Esophagus (tissue), 2 donors: ENCODE data around the gene MYO7A. TPM values are rescaled to one million over a fixed set of nuclear protein-coding genes. Genes with fewer than 3 reads are reported as not detected.

Source experiments
- H3K27ac ChIP-seq, 2 donors: one replicate each; pipeline ENCODE4 v1.5.1; 2013; ENCODE audit warnings: low read depth in 2 of 2, mild to moderate bottlenecking in 2 of 2, inconsistent platforms in 1 of 2, low read length in 1 of 2, moderate library complexity in 1 of 2
- H3K27me3 ChIP-seq, 2 donors: one replicate each; pipeline ENCODE4 v1.6.1; 2013; ENCODE audit warnings: low read length in 2 of 2, control low read depth in 1 of 2, mild to moderate bottlenecking in 1 of 2; ENCODE audit not compliant: insufficient read depth in 2 of 2, control insufficient read depth in 1 of 2
- H3K36me3 ChIP-seq, 2 donors: one replicate each; pipeline ENCODE4 v1.6.1; 2013; ENCODE audit warnings: low read length in 1 of 2; ENCODE audit not compliant: control insufficient read depth in 2 of 2, insufficient read depth in 2 of 2
- H3K4me1 ChIP-seq, 2 donors: one replicate each; pipeline ENCODE4 v1.6.1; 2013; ENCODE audit warnings: low read length in 1 of 2; ENCODE audit not compliant: control insufficient read depth in 2 of 2, insufficient read depth in 2 of 2
- H3K4me3 ChIP-seq, 2 donors: one replicate each; pipeline ENCODE4 v1.5.1; 2013; ENCODE audit warnings: low read length in 2 of 2, mild to moderate bottlenecking in 2 of 2, low read depth in 1 of 2, moderate library complexity in 1 of 2
- H3K9me3 ChIP-seq, 2 donors: one replicate each; pipeline ENCODE4 v1.6.1; 2013; ENCODE audit warnings: mild to moderate bottlenecking in 2 of 2, low read depth in 1 of 2, low read length in 1 of 2, moderate library complexity in 1 of 2; ENCODE audit not compliant: control insufficient read depth in 2 of 2, insufficient read depth in 1 of 2
- WGBS, 2 donors: extraction: QIAGEN DNeasy Blood & Tissue Kit; methylation state at CpG; one replicate each; pipeline ENCODE4 v1.1.7; 2013; 5-methylcytosine and 5-hydroxymethylcytosine counted together
- polyA plus RNA-seq, 2 donors: library from polyadenylated mRNA; stranded (reverse); fragments of 200-250 nt; gene quantifications; one replicate each; pipeline ENCODE4 v1.2.3, GENCODE V29; 2013
- donor health status: healthy with polysubstance abuse.
- donor health status: Bipolar disorder and iron deficiency.

Gene MYO7A
- polyA plus RNA-seq, 2 donors: 1.1 to 1.2 TPM

- WGBS, 2 donors: 87 to 88% methylated on average over 9 of the region's 9 CpGs
- Histone ChIP-seq H3K9me3 (no peaks in the 10 kb centered on the region), H3K27me3 (no peaks in the 10 kb centered on the region), H3K4me3 (no peak overlapping the region), H3K27ac (no peak overlapping the region), H3K4me1 (no peaks in the 10 kb centered on the region), H3K36me3 (no peaks in the 10 kb centered on the region)
Observed at GRCh38 chr11:77176996-77177395, 49.0 kb downstream of the MYO7A start.

- no peaks in the 10 kb centered on the region for H3K36me3 ChIP-seq
- 97% methylated on average over 4 of the region's 4 CpGs for WGBS, 2 donors
Observed at GRCh38 chr11:77178150-77178549, 50.1 kb downstream of the MYO7A start.

DNA sequence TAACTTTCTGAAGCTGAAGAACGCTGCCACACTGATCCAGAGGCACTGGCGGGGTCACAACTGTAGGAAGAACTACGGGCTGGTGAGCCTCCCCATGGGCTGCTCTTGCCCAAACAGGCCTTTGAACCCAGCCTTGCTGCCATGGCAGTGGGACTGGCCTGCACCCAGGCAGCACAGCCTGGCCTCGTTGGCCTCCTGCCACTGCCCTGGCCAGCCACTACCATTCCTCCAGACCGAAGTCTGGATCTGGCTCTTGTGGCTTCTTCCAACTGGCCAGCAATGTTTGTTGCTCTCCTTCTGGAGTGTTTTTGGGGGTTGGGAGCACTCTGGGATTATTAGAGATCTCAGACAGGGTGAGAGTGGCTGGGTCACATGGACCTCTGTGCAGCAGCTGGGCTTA, 51.0 kb downstream of the MYO7A start:
- Histone ChIP-seq H3K4me3 (no peak overlapping the region), H3K36me3 (no peaks in the 10 kb centered on the region), H3K9me3 (no peaks in the 10 kb centered on the region), H3K4me1 (no peaks in the 10 kb centered on the region), H3K27me3 (no peaks in the 10 kb centered on the region), H3K27ac (no peak overlapping the region)
- WGBS, 2 donors: 76 to 78% methylated on average over 5 of the region's 5 CpGs

More at GRCh38 chr11:77178150-77178549, 50.1 kb downstream of the MYO7A start:
- Histone ChIP-seq H3K27ac (no peak overlapping the region), H3K27me3 (no peaks in the 10 kb centered on the region), H3K4me3 (no peak overlapping the region), H3K9me3 (no peaks in the 10 kb centered on the region), H3K4me1 (no peaks in the 10 kb centered on the region)

- Histone ChIP-seq H3K36me3 (no peaks in the 10 kb centered on the region), H3K27me3 (no peaks in the 10 kb centered on the region), H3K9me3 (no peaks in the 10 kb centered on the region), H3K4me1 (no peaks in the 10 kb centered on the region), H3K27ac (no peak overlapping the region), H3K4me3 (no peak overlapping the region)
- 97 to 98% methylated on average over 19 of the region's 19 CpGs for WGBS, 2 donors
Observed at GRCh38 chr11:77179681-77180080, 51.6 kb downstream of the MYO7A start.

DNA sequence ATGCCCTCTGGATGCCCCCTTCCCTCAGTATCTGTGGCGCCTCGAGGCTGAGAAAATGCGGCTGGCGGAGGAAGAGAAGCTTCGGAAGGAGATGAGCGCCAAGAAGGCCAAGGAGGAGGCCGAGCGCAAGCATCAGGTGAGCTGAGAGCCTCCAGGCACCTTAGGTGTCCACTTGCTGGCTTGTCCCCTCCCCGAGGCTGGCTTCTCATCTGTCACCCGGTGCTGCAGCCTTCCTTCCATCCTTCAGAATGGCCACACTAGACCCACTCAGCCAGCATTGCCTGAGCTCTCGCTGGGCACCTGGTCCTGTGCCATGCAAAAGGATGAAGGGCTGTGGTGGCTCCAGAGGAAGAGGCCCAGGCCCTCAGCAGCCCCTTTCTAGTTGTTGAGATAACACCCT, 52.3 kb downstream of the MYO7A start:
- WGBS, 2 donors: 87 to 90% methylated on average over 11 of the region's 11 CpGs
- Histone ChIP-seq H3K4me3 (no peak overlapping the region), H3K4me1 (no peaks in the 10 kb centered on the region), H3K36me3 (no peaks in the 10 kb centered on the region), H3K27ac (no peak overlapping the region), H3K9me3 (no peaks in the 10 kb centered on the region), H3K27me3 (no peaks in the 10 kb centered on the region)

- no peaks in the 10 kb centered on the region for H3K36me3 ChIP-seq
- no peaks in the 10 kb centered on the region for H3K4me1 ChIP-seq
- H3K4me3 ChIP-seq: no peak overlapping the region
- no peaks in the 10 kb centered on the region for H3K9me3 ChIP-seq
- H3K27me3 ChIP-seq: no peaks in the 10 kb centered on the region
- 90 to 93% methylated on average over 11 of the region's 11 CpGs for WGBS, 2 donors
- no peak overlapping the region for H3K27ac ChIP-seq
Observed at GRCh38 chr11:77181226-77181625, 53.2 kb downstream of the MYO7A start.

- H3K36me3 ChIP-seq: no peaks in the 10 kb centered on the region
- WGBS, 2 donors: 89 to 93% methylated on average over 19 to 22 of the region's 22 CpGs
Observed at GRCh38 chr11:77181799-77182541, 53.9 kb downstream of the MYO7A start.

DNA sequence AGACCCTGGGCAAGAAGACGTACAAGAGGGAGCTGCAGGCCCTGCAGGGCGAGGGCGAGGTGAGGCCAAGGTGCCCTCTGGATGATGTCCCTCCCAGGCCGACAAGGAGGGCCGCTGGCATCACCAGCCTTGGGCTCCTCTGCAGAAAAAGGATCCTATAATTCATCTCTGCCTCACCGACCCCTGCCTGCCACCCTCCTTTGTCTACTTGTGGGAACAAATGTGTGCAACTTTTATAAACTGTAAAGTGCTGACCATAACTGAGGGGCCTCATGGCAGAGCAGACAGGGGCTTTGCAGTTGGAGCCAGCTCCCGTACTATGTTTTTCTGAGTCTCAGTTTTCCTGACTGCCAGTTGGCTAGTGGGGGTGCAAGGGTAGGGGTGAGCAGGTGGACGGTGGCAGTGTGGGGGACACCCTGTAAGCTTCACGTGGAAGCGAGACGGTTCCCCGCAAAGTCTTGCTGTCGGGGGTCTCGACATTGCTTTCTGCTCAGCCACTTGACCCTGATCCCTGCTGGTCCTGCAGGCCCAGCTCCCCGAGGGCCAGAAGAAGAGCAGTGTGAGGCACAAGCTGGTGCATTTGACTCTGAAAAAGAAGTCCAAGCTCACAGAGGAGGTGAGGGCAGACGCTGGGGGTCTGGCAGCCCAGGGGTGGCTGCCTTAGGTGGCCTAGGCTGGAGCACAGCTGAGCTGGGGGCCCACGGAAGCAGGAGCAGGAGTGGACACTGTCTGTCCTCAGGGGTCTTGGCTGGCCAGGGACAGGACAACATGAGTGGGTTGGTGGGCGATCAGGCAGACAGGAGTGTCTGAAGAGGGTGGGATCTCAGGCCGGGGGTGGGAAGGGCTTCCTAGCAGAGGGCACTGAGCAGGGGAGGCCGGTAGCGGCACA, 54.7 kb downstream of the MYO7A start:
- Histone ChIP-seq H3K36me3 (no peaks in the 10 kb centered on the region), H3K9me3 (no peaks in the 10 kb centered on the region), H3K4me3 (no peak overlapping the region), H3K4me1 (no peaks in the 10 kb centered on the region), H3K27me3 (no peaks in the 10 kb centered on the region), H3K27ac (no peak overlapping the region)
- 87 to 93% methylated on average over 21 of the region's 21 CpGs for WGBS, 2 donors

More at GRCh38 chr11:77181799-77182541, 53.9 kb downstream of the MYO7A start:
- H3K27ac ChIP-seq: no peak overlapping the region
- no peak overlapping the region for H3K4me3 ChIP-seq
- no peaks in the 10 kb centered on the region for H3K9me3 ChIP-seq
- H3K27me3 ChIP-seq: no peaks in the 10 kb centered on the region
- H3K4me1 ChIP-seq: no peaks in the 10 kb centered on the region

GRCh38 chr11:77183431-77183984, 55.5 kb downstream of the MYO7A start:
- no peaks in the 10 kb centered on the region for H3K36me3 ChIP-seq
- no peaks in the 10 kb centered on the region for H3K27me3 ChIP-seq
- WGBS, 2 donors: 70 to 77% methylated on average over 4 of the region's 4 CpGs

More at GRCh38 chr11:77183431-77183984, 55.5 kb downstream of the MYO7A start:
- Histone ChIP-seq H3K9me3 (no peaks in the 10 kb centered on the region), H3K4me1 (no peaks in the 10 kb centered on the region), H3K27ac (no peak overlapping the region), H3K4me3 (no peak overlapping the region)
